NCI-H2227 (cell line): ENCODE results near the gene SERPINB12.

Source experiments
- DNase-seq: peaks from one replicate; lab custom pipeline; 2025; ENCODE audit not compliant: unreplicated experiment; lab: John Stamatoyannopoulos, UW

The SERPINB12 gene

GRCh38 chr18:63550068-63550467 is 7.9 kb downstream of the SERPINB12 start:
- DNase-seq = no peak

- DNase-seq = no peak
Observed at GRCh38 chr18:63551769-63552168, 9.6 kb downstream of the SERPINB12 start.

- DNase-seq = no peak
Observed at GRCh38 chr18:63552581-63552980, 10.4 kb downstream of the SERPINB12 start.

DNA sequence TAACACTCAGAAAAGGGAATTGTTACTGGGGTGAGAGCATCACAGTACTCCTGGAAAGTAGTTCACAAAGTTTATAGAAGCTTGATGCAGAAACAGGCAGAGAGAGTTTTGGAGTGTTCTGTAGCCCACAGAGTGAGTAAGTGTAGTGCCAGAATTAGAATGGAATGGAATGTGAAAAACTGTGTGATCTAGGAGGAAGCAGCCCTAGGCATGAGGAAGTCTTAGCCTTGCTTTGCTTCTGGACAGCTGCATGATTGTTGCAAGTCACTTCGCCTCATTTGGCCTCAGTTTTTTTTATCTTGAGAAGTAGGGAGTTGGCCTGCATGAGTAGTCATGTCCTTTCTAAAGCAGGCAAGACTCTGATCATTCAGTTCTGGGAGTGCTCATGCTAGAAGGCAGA is 10.9 kb downstream of the SERPINB12 start:
- DNase-seq = no peak

DNA sequence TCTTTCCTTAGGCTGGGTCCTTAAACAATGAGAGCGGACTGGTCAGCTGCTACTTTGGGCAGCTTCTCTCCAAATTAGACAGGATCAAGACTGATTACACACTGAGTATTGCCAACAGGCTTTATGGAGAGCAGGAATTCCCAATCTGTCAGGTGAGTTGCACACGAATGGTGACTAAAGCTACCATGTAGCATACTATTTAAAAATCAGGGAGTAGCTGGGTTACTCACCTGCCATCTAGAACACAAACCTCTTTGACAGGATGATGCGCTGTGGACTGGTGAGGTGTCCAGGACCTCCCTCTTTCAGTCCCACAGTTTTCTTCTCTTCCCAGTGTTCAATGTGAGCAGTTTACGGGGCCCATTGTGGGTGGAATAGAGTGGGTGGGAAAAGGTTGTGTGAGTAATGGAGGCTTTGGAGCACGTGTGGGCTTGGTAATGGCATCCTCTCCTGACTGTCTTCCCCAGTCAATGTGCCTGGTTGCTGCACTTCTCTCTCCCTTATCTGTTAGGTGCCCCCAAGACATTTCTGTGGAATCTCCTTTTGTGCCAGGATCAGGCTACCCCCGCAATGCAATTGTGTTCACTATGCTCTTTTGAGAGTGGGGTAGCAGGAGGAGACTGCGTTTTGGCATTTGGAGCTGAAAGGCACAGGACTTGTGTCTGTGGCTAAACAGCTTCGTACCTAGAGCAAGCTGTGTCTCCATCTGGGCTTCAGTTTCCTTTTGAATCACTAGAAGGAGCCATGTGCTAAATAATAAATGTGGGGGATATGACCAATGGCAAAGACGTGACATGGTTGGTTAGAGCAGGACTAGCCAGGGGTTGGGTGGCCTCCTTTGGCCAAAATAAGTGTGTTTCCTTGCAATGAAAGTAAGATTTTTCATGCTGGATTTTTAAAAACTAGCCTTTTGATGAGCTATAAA is 17.7 kb downstream of the SERPINB12 start:
- DNase-seq = no peak

DNA sequence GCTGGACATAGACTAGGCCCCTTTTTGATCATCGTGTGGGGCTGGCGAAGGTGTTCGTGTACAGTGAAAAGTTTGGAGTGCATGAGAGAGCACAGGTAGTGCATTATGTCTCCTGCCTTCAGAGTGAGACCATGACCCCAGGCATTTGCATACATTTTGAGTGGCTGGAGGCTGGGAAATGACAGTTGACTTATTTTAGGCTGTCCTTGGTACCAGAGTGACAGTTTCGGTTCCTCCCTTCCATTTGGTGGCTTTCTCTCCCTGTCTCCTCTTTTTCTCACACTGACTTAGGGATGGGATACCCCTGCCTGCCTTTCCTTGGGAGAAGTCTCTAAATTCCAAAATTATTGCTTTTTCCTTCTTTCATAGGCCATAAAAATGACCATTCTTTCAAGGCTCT is 20.1 kb downstream of the SERPINB12 start:
- no peak for DNase-seq

- DNase-seq = no peak
Observed at GRCh38 chr18:63564021-63564420, 21.9 kb downstream of the SERPINB12 start.

GRCh38 chr18:63564561-63564960 is 22.4 kb downstream of the SERPINB12 start:
- DNase-seq = no peak

DNA sequence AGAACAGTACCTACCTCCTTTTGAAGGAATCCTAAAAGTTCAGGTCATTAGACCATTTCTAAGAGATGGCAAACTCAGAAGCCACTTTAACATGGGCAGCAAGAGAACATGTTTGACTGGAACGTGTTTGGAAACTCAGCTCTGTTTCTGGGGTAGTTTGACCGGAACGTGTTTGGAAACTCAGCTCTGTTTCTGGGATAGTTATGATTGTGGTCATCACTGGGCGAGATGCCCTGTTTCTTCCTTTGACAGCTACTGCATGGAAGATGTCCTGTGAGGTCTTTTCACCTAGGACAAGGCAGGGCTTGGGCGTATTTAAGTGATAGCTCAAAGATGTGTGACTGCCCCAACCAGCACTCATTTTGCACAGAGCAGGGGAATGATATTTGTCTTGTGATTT is 25.1 kb downstream of the SERPINB12 start:
- DNase-seq = no peak

- no peak for DNase-seq
Observed at GRCh38 chr18:63567825-63568224, 25.7 kb downstream of the SERPINB12 start.

GRCh38 chr18:63570721-63571120 is 28.6 kb downstream of the SERPINB12 start:
- DNase-seq = no peak

- no peak for DNase-seq
Observed at GRCh38 chr18:63575681-63576080, 33.5 kb downstream of the SERPINB12 start.

GRCh38 chr18:63578357-63578958 is 36.3 kb downstream of the SERPINB12 start:
- DNase-seq = peak; percentile 56

DNA sequence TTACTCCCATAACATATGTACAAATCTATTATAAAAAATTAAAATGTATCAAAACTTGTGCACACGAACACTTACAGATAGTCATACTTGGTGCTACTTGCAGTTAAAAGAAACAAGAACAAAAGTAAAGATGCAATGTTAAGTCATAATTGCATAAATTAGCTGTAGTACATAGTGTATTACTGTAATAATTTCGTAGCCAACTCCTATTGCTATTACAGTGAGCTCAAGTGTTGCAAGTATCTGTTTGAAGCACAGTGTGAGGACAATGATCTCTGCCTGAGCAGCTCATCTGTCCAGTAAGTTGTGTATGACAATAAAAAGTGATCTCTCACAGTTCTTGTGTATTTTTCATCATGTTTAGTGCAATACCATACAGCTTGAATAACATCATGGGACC is 37.4 kb downstream of the SERPINB12 start:
- DNase-seq = no peak

- DNase-seq = no peak
Observed at GRCh38 chr18:63585988-63586387, 43.8 kb downstream of the SERPINB12 start.

DNA sequence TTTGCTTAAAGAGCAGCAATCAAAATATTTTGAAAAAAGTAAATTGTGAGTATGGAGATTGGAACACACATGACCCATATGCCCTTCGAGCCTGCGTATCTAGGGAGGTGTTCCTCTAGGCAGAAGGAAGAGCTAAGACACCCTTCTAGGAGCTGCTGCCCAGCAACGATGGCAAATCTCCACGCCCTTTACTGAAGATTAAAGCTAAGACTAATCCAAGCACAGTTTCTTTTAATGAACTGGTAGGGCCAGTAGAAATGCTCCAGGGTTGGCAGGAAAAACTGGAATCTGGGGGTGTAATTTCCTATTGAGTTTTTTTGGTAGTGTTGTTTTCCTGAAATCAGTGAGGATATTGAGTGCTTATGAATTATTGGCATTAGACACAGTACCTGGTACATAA is 44.3 kb downstream of the SERPINB12 start:
- no peak for DNase-seq

DNA sequence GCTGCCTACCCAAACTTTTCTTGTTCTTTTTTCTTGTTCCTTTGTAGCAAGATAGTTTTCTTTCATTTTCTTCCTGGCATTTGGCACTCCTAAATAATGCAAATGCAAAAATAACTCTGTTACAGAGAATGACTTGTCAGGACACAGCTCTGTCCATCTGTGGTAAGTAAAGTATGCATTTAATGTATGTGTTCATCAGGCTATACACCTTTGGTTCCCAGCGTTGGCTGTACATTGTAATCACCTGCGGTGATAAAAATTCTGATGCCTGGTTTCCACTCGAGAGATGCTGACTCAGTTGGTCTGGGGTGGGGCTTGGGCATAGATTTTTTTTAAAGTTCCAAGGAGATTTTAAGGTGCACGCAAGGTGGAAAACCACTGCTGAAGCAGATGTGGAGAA is 44.8 kb downstream of the SERPINB12 start, which contains the start of gene SERPINB13:
TSS of gene SERPINB13 (plus strand) at position 378 of the 400 bp plus-strand sequence. CDS start 1,325 bp downstream, outside the sequence.
- DNase-seq = no peak

GRCh38 chr18:63588909-63589308 is 46.7 kb downstream of the SERPINB12 start:
- DNase-seq = no peak

DNA sequence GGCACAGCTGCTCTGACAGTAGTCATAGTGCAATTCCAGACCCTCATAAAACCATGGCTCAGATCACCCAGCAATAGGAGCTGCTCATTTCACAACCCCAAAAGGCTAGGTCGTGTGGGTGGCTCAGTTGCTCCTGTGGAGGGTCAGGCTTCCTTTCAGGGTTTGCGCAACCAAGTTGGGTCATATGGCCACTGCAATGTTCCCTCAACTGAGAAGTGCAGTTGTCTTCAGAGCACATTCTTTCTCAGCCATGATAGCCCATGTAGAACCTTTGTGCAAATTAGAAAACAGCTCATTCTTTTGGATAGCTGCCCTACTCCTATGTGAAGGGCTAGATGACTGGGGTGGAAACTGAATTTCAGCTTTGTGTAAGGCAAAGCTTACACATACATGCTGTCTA is 48.2 kb downstream of the SERPINB12 start:
- no peak for DNase-seq

DNA sequence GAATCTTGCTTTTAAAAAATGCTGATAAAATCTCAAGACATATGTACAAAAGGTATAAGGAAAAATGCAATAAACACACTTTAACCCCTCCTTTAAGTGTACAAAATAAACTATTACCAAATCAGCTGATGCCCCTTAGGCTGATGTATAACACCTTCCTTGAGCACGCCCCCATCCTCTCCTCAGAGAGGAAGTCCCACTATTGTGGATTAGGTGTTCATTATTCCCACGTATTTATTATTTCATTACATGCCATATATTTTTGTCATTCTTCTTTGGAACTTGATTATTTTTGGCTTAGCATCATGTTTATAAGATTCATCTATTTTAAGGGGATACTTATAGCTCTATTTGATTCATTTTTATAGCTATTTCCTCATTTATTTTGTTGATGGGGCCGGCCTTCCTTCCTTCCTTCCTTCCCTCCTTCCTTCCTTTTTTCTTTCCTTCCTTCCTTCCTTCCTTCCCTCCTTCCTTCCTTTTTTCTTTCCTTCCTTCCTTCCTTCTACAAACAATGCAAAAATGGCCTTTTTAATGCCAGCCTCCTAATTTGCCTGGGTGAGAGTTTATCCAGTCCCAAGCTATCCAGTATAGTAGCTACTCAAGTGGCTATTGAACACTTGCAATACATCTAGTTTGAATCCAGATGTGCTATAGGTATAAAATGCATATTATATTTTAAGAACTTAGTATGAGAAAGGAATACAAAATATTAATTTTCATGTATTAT is 49.0 kb downstream of the SERPINB12 start:
- no peak for DNase-seq

GRCh38 chr18:63591725-63592124 is 49.6 kb downstream of the SERPINB12 start:
- no peak for DNase-seq

DNA sequence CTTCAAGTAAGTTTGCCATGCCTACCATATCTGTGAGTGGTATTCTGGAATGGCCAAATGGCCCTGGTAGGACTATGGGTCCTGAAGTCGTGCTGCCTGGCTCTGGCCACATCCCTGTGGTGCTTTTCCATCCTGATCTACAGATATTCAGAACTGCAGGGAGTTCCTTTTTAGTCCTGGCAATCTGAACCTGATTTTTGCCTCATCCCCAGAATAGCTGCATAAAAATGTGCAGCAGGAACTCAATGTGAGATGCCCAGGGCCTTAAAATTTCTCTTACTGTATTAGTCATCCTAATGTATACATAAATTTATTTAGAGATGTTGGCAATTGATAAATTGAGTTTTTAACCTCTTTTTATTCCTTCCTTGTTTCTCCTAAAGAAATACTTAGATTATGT is 50.3 kb downstream of the SERPINB12 start:
- no peak for DNase-seq
